Lung (tissue), 12 donors: ENCODE results near the gene METTL1. TPM values are rescaled to one million over a fixed set of nuclear protein-coding genes. Genes with fewer than 3 reads are reported as not detected.

Source experiments
- ATAC-seq: fragments of 200-7000 bp; cut with Tn5 transposase; one replicate; pipeline ENCODE4 v1.9.1; 2020; ENCODE audit warnings: moderate number of reproducible peaks; ENCODE audit not compliant: insufficient read depth, low FRiP score
- DNase-seq, 3 donors: peaks; one replicate each; pipeline ENCODE4 v3.0.0-alpha.2; 2013 to 2017
- H3K27ac ChIP-seq, 2 donors: one replicate each; pipeline ENCODE4 v1.5.1; 2013; ENCODE audit warnings: mild to moderate bottlenecking in 2 of 2, moderate library complexity in 2 of 2, control low read depth in 1 of 2, inconsistent platforms in 1 of 2, low read depth in 1 of 2, low read length in 1 of 2
- H3K27me3 ChIP-seq, 3 donors: one replicate each; pipeline ENCODE4 v1.5.1; 2013; ENCODE audit warnings: low read length in 2 of 3; ENCODE audit not compliant: control insufficient read depth in 3 of 3, insufficient read depth in 3 of 3
- H3K36me3 ChIP-seq, 4 donors: one replicate each; pipeline ENCODE4 v1.5.1; 2013; ENCODE audit warnings: low read length in 4 of 4, mild to moderate bottlenecking in 1 of 4, moderate library complexity in 1 of 4; ENCODE audit not compliant: control insufficient read depth in 4 of 4, insufficient read depth in 4 of 4
- H3K4me1 ChIP-seq, 5 donors: one replicate each; pipeline ENCODE4 v1.5.1; 2013; ENCODE audit warnings: low read length in 5 of 5, mild to moderate bottlenecking in 2 of 5, moderate library complexity in 1 of 5; ENCODE audit not compliant: control insufficient read depth in 5 of 5, insufficient read depth in 5 of 5
- H3K4me3 ChIP-seq: one replicate; pipeline ENCODE4 v1.5.1; 2013; ENCODE audit warnings: mild to moderate bottlenecking, control low read depth, moderate library complexity
- H3K9ac ChIP-seq, 2 donors: one replicate each; pipeline ENCODE4 v1.5.1; 2013; ENCODE audit warnings: low read length in 2 of 2, control low read depth in 1 of 2; ENCODE audit not compliant: insufficient read depth in 1 of 2
- H3K9me3 ChIP-seq, 4 donors: one replicate each; pipeline ENCODE4 v1.5.1; 2013; ENCODE audit warnings: low read length in 3 of 4, mild to moderate bottlenecking in 1 of 4, moderate library complexity in 1 of 4; ENCODE audit not compliant: control insufficient read depth in 4 of 4, insufficient read depth in 3 of 4
- CTCF ChIP-seq: IDR thresholded peaks from 2 replicates; pipeline ENCODE4 v1.5.1; 2012; ENCODE audit warnings: mild to moderate bottlenecking; ENCODE audit errors: control extremely low read depth, extremely low read depth
- WGBS, 2 donors: extraction: QIAGEN DNeasy Blood & Tissue Kit; methylation state at CpG; one replicate each; pipeline ENCODE4 v1.1.7; 2013; 5-methylcytosine and 5-hydroxymethylcytosine counted together
- polyA plus RNA-seq, 2 donors: library from polyadenylated mRNA; stranded (reverse); fragments of 200-250 nt; gene quantifications; one replicate each; pipeline ENCODE4 v1.2.1, GENCODE V29; 2013
- total RNA-seq, 2 donors: library from RNA; depleted of rRNA in 1 of 2; stranded (reverse); fragments of >200 nt in 1 of 2; gene quantifications; one replicate each; pipeline ENCODE4 v1.2.1, GENCODE V29; 2014 to 2021
- donor health status: control.
- donor health status: control.
- donor health status: Bipolar disorder and iron deficiency.
- donor health status: healthy.
- donor health status: DM: yes; HTN: yes; CAD: no.

The METTL1 gene
- total and polyA plus RNA-seq, 4 donors: 2.8 to 35.5 (median 31.6) TPM

- Histone ChIP-seq H3K4me3 (peak overlapping the region; percentile 62), H3K27ac (peak overlapping the region; percentile 82 to 95), H3K9ac (peak overlapping the region; percentile 91 to 96), H3K27me3 (no peaks in the 10 kb centered on the region), H3K9me3 (no peaks in the 10 kb centered on the region), H3K4me1 (peaks cover 5 to 39% (median 13%) of the 10 kb centered on the region in 5 donors), H3K36me3 (peaks cover 9 to 29% (median 24%) of the 10 kb centered on the region in 4 donors)
- DNase-seq (no peak), ATAC-seq (no peak)
- TF ChIP-seq CTCF: no peak
- WGBS, 2 donors: 11 to 16% methylated on average over 8 of the region's 8 CpGs
Observed at GRCh38 chr12:57751432-57751787, 20.5 kb downstream of the METTL1 start.

GRCh38 chr12:57750561-57751431 is 21.1 kb downstream of the METTL1 start:
- H3K4me1 ChIP-seq: peaks cover 2 to 34% (median 9%) of the 10 kb centered on the region in 5 donors
- ATAC-seq: no peak
- peak overlapping the region; percentile 82 to 95 for H3K27ac ChIP-seq
- TF ChIP-seq CTCF: no peak
- H3K27me3 ChIP-seq: no peaks in the 10 kb centered on the region
- peak overlapping the region; percentile 91 to 96 for H3K9ac ChIP-seq
- H3K4me3 ChIP-seq: peak overlapping the region; percentile 62
- H3K9me3 ChIP-seq: no peaks in the 10 kb centered on the region
- peaks cover 9 to 33% (median 24%) of the 10 kb centered on the region in 4 donors for H3K36me3 ChIP-seq
- whole genome bisulfite sequencing, 2 donors: 87 to 92% methylated on average over 15 of the region's 15 CpGs
- DNase-seq: no peak

GRCh38 chr12:57749061-57749460 is 22.8 kb downstream of the METTL1 start:
- TF ChIP-seq CTCF: no peak
- 90 to 93% methylated on average over 5 of the region's 5 CpGs for WGBS, 2 donors

More at GRCh38 chr12:57749061-57749460, 22.8 kb downstream of the METTL1 start:
- Histone ChIP-seq H3K27me3 (no peaks in the 10 kb centered on the region), H3K27ac (no peak overlapping the region), H3K9me3 (no peaks in the 10 kb centered on the region), H3K4me3 (no peak overlapping the region), H3K9ac (no peak overlapping the region), H3K36me3 (peaks cover 9 to 33% (median 24%) of the 10 kb centered on the region in 4 donors), H3K4me1 (peaks cover 2 to 38% (median 13%) of the 10 kb centered on the region in 5 donors)
- DNase-seq (no peak), ATAC-seq (no peak)
